Hepatocyte (in vitro differentiated cells): Measurements from ENCODE around the gene LMF1.

Experiments
- EZH2 ChIP-seq: fragments of 200-600 bp; sonication (generic); IDR thresholded peaks from 2 replicates; pipeline ENCODE4 v1.6.1; 2016; ENCODE audit warnings: antibody characterized with exemption, mild to moderate bottlenecking, borderline replicate concordance
- EZH2phosphoT487 ChIP-seq: fragments of 200-600 bp; sonication (generic); IDR thresholded peaks from one replicate; pipeline ENCODE4 v1.6.1; 2018; ENCODE audit warnings: antibody characterized with exemption, mild to moderate bottlenecking, low read depth, moderate library complexity; ENCODE audit not compliant: unreplicated experiment, severe bottlenecking
- TF ChIP-seq, protein P1 (sequence below): fragments of 200-600 bp; sonication (generic); IDR thresholded peaks from 2 replicates; pipeline ENCODE4 v1.5.1; 2016; ENCODE audit warnings: antibody characterized with exemption, mild to moderate bottlenecking; ENCODE audit not compliant: poor library complexity

DNA sequence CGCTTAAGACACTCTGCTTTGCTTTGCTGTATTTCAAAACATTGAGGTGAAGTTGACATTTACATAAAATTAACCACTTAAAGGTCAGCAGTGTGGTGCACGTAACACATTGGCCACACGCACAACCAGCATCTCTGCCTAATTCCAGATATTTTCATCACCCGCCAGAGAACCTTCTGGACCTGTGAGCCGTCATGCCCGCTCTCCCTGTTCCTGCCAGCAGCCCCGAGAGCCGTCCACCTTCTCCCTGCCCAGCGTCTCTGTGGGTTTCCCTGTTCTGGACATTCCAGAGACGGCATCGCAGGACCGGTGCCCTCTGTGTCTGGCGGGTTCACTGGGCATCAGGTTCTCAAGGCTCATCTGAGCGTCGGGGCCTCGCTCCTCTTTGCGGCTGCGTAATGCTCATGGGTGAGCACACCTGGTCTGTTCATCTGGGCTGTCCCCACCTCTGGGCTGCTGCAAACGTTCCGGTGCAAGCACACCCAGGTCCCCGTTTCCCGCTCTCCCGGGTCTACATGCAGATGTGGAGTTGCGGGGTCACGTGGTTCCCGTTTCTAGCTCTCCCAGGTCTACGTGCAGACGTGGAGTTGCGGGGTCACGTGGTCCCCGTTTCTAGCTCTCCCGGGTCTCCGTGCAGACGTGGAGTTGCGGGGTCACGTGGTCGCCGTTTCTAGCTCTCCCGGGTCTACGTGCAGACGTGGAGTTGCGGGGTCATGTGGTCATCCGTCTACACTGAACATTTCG is 122.1 kb downstream of the LMF1 start:
- TF ChIP-seq EZH2 (no peak), EZH2phosphoT487 (no peak)
- TF ChIP-seq, protein P1, sequence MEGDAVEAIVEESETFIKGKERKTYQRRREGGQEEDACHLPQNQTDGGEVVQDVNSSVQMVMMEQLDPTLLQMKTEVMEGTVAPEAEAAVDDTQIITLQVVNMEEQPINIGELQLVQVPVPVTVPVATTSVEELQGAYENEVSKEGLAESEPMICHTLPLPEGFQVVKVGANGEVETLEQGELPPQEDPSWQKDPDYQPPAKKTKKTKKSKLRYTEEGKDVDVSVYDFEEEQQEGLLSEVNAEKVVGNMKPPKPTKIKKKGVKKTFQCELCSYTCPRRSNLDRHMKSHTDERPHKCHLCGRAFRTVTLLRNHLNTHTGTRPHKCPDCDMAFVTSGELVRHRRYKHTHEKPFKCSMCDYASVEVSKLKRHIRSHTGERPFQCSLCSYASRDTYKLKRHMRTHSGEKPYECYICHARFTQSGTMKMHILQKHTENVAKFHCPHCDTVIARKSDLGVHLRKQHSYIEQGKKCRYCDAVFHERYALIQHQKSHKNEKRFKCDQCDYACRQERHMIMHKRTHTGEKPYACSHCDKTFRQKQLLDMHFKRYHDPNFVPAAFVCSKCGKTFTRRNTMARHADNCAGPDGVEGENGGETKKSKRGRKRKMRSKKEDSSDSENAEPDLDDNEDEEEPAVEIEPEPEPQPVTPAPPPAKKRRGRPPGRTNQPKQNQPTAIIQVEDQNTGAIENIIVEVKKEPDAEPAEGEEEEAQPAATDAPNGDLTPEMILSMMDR, result no peak
